Endothelial cell of umbilical vein (primary cell): ENCODE measurements around the gene CAP2. TPM values are rescaled to one million over a fixed set of nuclear protein-coding genes. Genes with fewer than 3 reads are reported as not detected.

Experiments used
- BruUV-seq: library from RNA; stranded (reverse); fragments of 400-500 nt; replicated peaks from 2 replicates; lab custom pipeline; 2021; lab: Mats Ljungman, UMichigan
- CTCF ChIA-PET: fragments of 300-600, 350-600 bp; sonication (Branson Sonifier 250); formaldehyde crosslinking; loops from one replicate; lab custom pipeline; 2021; ENCODE audit warnings: antibody characterized with exemption, inconsistent platforms; lab: Charles Lee
- POLR2A ChIA-PET: fragments of 300-600, 350-600 bp; sonication (Branson Sonifier 250); formaldehyde crosslinking; loops from one replicate; lab custom pipeline; 2021; ENCODE audit warnings: antibody characterized with exemption, inconsistent platforms; lab: Charles Lee
- DNase-seq: peaks from one replicate; pipeline ENCODE4 v3.0.0-alpha.2; 2011; ENCODE audit warnings: low read depth, low spot score
- FAIRE-seq: peaks from 2 replicates; lab custom pipeline; 2011; peaks lifted over from hg19 to GRCh38; lab: Jason Lieb, UNC
- H2AFZ ChIP-seq: 2 replicates; pipeline ENCODE4 v1.6.0; 2012; ENCODE audit warnings: low read depth, low read length, control low read depth, inconsistent platforms
- H3K27ac ChIP-seq: 2 replicates; pipeline ENCODE4 v1.5.1; 2011; ENCODE audit warnings: low read depth, mild to moderate bottlenecking, control low read depth, low read length, moderate library complexity; ENCODE audit not compliant: insufficient read depth
- H3K27me3 ChIP-seq, 2 experiments: 2 replicates each; pipeline versions ENCODE4 v1.6.0 to v1.6.1; 2011; ENCODE audit warnings: low read length in 2 of 2, mixed read lengths in 1 of 2; ENCODE audit not compliant: control insufficient read depth in 2 of 2, insufficient read depth in 2 of 2
- H3K36me3 ChIP-seq, 2 experiments: 2 replicates in 1 of 2; 3 replicates in 1 of 2; pipeline ENCODE4 v1.5.1; 2011; ENCODE audit warnings: low read length in 2 of 2, mild to moderate bottlenecking in 1 of 2, moderate library complexity in 1 of 2; ENCODE audit not compliant: control insufficient read depth in 2 of 2, insufficient read depth in 2 of 2; ENCODE audit errors: extremely low read depth in 1 of 2
- H3K4me1 ChIP-seq: 3 replicates; pipeline ENCODE4 v1.5.1; 2011; ENCODE audit warnings: mild to moderate bottlenecking, low read length; ENCODE audit not compliant: control insufficient read depth, insufficient read depth; ENCODE audit errors: extremely low read depth
- H3K4me2 ChIP-seq: 2 replicates; pipeline ENCODE4 v1.6.1; 2011; ENCODE audit warnings: low read length, control low read depth, mixed read lengths; ENCODE audit not compliant: insufficient read depth
- H3K4me3 ChIP-seq, 3 experiments: fragments of 200-600 bp in 1 of 3; sonication (generic), shearing (Covaris generic) in 1 of 3; replicated peaks in 1 of 3; 2 replicates each; pipeline ENCODE4 v1.5.1; 2011 to 2016; ENCODE audit warnings: control low read depth in 3 of 3, low read length in 3 of 3, mild to moderate bottlenecking in 2 of 3, inconsistent platforms in 1 of 3, low read depth in 1 of 3, moderate library complexity in 1 of 3; ENCODE audit not compliant: insufficient read depth in 1 of 3
- H3K79me2 ChIP-seq: 2 replicates; pipeline ENCODE4 v1.6.0; 2012; ENCODE audit warnings: low read length, inconsistent platforms; ENCODE audit not compliant: control insufficient read depth, insufficient read depth
- H3K9ac ChIP-seq: replicated peaks from 2 replicates; pipeline ENCODE3; 2011; ENCODE audit warnings: low read length, control low read depth; ENCODE audit not compliant: insufficient read depth; ENCODE audit errors: extremely low read depth
- H3K9me1 ChIP-seq: replicated peaks from 3 replicates; pipeline ENCODE4 v1.6.0; 2011; ENCODE audit warnings: mild to moderate bottlenecking, low read length; ENCODE audit not compliant: control insufficient read depth, insufficient read depth; ENCODE audit errors: extremely low read depth
- H3K9me3 ChIP-seq: replicated peaks from 2 replicates; pipeline ENCODE4 v1.5.1; 2012; ENCODE audit warnings: low read length, inconsistent platforms; ENCODE audit not compliant: control insufficient read depth, insufficient read depth
- H4K20me1 ChIP-seq: replicated peaks from 2 replicates; pipeline ENCODE3; 2011; ENCODE audit warnings: mild to moderate bottlenecking, low read length; ENCODE audit not compliant: control insufficient read depth, insufficient read depth; ENCODE audit errors: extremely low read depth
- EZH2 ChIP-seq: IDR thresholded peaks from 2 replicates; pipeline ENCODE4 v1.6.1; 2012; ENCODE audit warnings: borderline replicate concordance, low read depth, mild to moderate bottlenecking, moderate library complexity, low read length, inconsistent platforms; ENCODE audit not compliant: severe bottlenecking
- FOS ChIP-seq: IDR thresholded peaks from 2 replicates; pipeline ENCODE4 v1.6.1; 2011; ENCODE audit warnings: mild to moderate bottlenecking, low read length, moderate library complexity, borderline replicate concordance; ENCODE audit not compliant: insufficient read depth
- GATA2 ChIP-seq: IDR thresholded peaks from 2 replicates; pipeline ENCODE4 v1.7.0; 2011; ENCODE audit warnings: low read depth, mild to moderate bottlenecking, moderate library complexity, mixed read lengths, low read length; ENCODE audit not compliant: insufficient read length, insufficient read depth
- JUN ChIP-seq: IDR thresholded peaks from 2 replicates; pipeline ENCODE4 v1.6.1; 2011; ENCODE audit warnings: borderline replicate concordance, low read depth; ENCODE audit not compliant: insufficient read length, insufficient read depth
- MYC ChIP-seq: IDR thresholded peaks from one replicate; pipeline ENCODE4 v1.6.1; 2011; ENCODE audit warnings: mild to moderate bottlenecking, low read depth, low read length
- POLR2A ChIP-seq: IDR thresholded peaks from 2 replicates; pipeline ENCODE4 v1.6.1; 2012; ENCODE audit warnings: low read depth, mild to moderate bottlenecking, control low read depth, low read length
- POLR2AphosphoS5 ChIP-seq: IDR thresholded peaks from 2 replicates; pipeline ENCODE4 v1.6.1; 2012; ENCODE audit warnings: low read depth, mild to moderate bottlenecking, control low read depth, low read length, moderate library complexity; ENCODE audit not compliant: insufficient read depth
- dilution Hi-C: fragments of 300-500 bp; cut with MboI; formaldehyde crosslinking; loops from one replicate; pipeline ENCODE4 v1.15.0; 2019; ENCODE audit warnings: low sequenced_read_pairs; ENCODE audit not compliant: extremely low pct_ligation_motif_present
- intact Hi-C: fragments of 100-400 bp; cut with micrococcal nuclease; formaldehyde crosslinking; loops from one replicate; pipeline ENCODE4 v1.10.0; 2022
- polyA plus RNA-seq, 4 experiments: library from polyadenylated mRNA; depleted of rRNA in 3 of 4; stranded (reverse) in 3 of 4; unstranded in 1 of 4; fragments of >200 nt; gene quantifications; 2 replicates each; pipeline versions ENCODE4 v1.2.1 to v1.2.3, GENCODE V29; 2011 to 2012; ENCODE audit warnings: missing spikeins in 1 of 4
- total RNA-seq: library from RNA; stranded (reverse); gene quantifications from 2 replicates; pipeline ENCODE4 v1.2.3, GENCODE V29; 2021
- TF ChIP-seq, protein P1 (sequence below): IDR thresholded peaks from 2 replicates; pipeline ENCODE4 v1.6.1; 2011; ENCODE audit not compliant: insufficient read depth, insufficient read length
- TF ChIP-seq, protein P2 (sequence below), 2 donors: IDR thresholded peaks; 1 replicate in 1 of 2; 2 replicates in 1 of 2; pipeline ENCODE4 v1.5.1; 2011; ENCODE audit warnings: low read length in 2 of 2, mild to moderate bottlenecking in 2 of 2, moderate library complexity in 2 of 2, control low read depth in 1 of 2, inconsistent platforms in 1 of 2, low read depth in 1 of 2; ENCODE audit not compliant: insufficient read depth in 1 of 2; ENCODE audit errors: extremely low read depth in 1 of 2

Gene CAP2
- total and polyA plus RNA-seq, 2 donors (not counting 3 experiments of a cell fraction or from before 2014, with no cell fraction given), result 12.2 to 21.3 TPM

DNA sequence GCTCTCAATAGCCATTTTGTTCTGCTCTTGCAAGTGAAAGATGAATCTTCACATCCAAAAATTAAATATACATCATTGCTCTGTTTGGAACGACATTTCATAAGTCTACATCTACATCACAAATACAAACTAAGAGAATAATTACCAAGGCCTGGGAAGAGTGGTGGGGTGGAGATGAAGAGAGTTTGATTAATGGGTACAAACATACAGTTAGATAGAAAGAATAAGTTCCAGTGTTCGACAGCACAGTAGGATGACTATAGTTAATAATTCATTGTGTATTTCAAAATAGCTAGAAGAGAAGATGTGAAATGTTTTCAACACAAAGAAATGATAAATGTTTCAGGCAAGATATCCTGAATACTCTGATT, 38.0 kb upstream of the CAP2 start:
- intact Hi-C loops (no loop called here), dilution Hi-C loops (no loop called here)
- Histone ChIP-seq H3K27ac (no peak overlapping the region), H2AFZ (no peak overlapping the region), H3K4me1 (no peaks in the 10 kb centered on the region), H4K20me1 (no peaks in the 10 kb centered on the region), H3K4me3 (no peak overlapping the region), H3K36me3 (no peaks in the 10 kb centered on the region), H3K4me2 (no peak overlapping the region), H3K9ac (no peak overlapping the region), H3K27me3 (no peaks in the 10 kb centered on the region), H3K9me3 (no peaks in the 10 kb centered on the region), H3K79me2 (no peaks in the 10 kb centered on the region), H3K9me1 (no peaks in the 10 kb centered on the region)
- DNase-seq (no peak), FAIRE-seq (no peak)
- CTCF ChIA-PET, result interaction anchor here (1.3 kb wide), 1 partner anchor 11 kb away, joined by 3 read pairs; no protein-coding TSS in a partner anchor
- TF ChIP-seq FOS (no peak), MYC (no peak), GATA2 (no peak), POLR2AphosphoS5 (no peak), JUN (no peak), POLR2A (no peak), EZH2 (no peak)
- TF ChIP-seq, protein P1, sequence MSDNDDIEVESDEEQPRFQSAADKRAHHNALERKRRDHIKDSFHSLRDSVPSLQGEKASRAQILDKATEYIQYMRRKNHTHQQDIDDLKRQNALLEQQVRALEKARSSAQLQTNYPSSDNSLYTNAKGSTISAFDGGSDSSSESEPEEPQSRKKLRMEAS, result no peak
- TF ChIP-seq, protein P2, sequence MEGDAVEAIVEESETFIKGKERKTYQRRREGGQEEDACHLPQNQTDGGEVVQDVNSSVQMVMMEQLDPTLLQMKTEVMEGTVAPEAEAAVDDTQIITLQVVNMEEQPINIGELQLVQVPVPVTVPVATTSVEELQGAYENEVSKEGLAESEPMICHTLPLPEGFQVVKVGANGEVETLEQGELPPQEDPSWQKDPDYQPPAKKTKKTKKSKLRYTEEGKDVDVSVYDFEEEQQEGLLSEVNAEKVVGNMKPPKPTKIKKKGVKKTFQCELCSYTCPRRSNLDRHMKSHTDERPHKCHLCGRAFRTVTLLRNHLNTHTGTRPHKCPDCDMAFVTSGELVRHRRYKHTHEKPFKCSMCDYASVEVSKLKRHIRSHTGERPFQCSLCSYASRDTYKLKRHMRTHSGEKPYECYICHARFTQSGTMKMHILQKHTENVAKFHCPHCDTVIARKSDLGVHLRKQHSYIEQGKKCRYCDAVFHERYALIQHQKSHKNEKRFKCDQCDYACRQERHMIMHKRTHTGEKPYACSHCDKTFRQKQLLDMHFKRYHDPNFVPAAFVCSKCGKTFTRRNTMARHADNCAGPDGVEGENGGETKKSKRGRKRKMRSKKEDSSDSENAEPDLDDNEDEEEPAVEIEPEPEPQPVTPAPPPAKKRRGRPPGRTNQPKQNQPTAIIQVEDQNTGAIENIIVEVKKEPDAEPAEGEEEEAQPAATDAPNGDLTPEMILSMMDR (IDR thresholded peaks at IDR 0.05; ENCODE audit: extremely low read depth in 1 of 2, insufficient read depth in 1 of 2, low read depth in 1 of 2, low read length in 2 of 2), result no peak
- BruUV-seq, result no TSS peak
- POLR2A ChIA-PET, result no interaction called here
